ENCODE data around the gene P2RX3. TPM values are rescaled to one million over a fixed set of nuclear protein-coding genes. Genes with fewer than 3 reads are reported as not detected.

The P2RX3 gene
- total RNA-seq, 4 donors from 2014 or later = 0.34 TPM; not detected in 3

GRCh38 chr11:57323167-57323854, 14.8 kb upstream of the P2RX3 start:
- TF ChIP-seq CTCF (IDR thresholded peaks at IDR 0.05; ENCODE audit: low read depth) = no peak

GRCh38 chr11:57323855-57324153, 14.3 kb upstream of the P2RX3 start:
- no peak for TF ChIP-seq CTCF (IDR thresholded peaks at IDR 0.05; ENCODE audit: low read depth)

- TF ChIP-seq CTCF (IDR thresholded peaks at IDR 0.05; ENCODE audit: low read depth) = no peak
Measured at GRCh38 chr11:57324154-57324885, 13.8 kb upstream of the P2RX3 start.

- TF ChIP-seq CTCF (IDR thresholded peaks at IDR 0.05; ENCODE audit: low read depth) = no peak
Measured at GRCh38 chr11:57324886-57325734, 13.0 kb upstream of the P2RX3 start, which contains the start of gene TNKS1BP1. TSS of gene TNKS1BP1 (minus strand) at chr11:57324952. CDS start at chr11:57321885, 3,067 bp downstream.

- no peak for TF ChIP-seq CTCF (IDR thresholded peaks at IDR 0.05; ENCODE audit: low read depth)
Measured at GRCh38 chr11:57325735-57326048, 12.5 kb upstream of the P2RX3 start.

GRCh38 chr11:57327721-57328120, 10.4 kb upstream of the P2RX3 start:
- no peak for TF ChIP-seq CTCF (IDR thresholded peaks at IDR 0.05; ENCODE audit: low read depth)

GRCh38 chr11:57330029-57330428, 8.1 kb upstream of the P2RX3 start:
- TF ChIP-seq CTCF (IDR thresholded peaks at IDR 0.05; ENCODE audit: low read depth) = no peak

Measured in subcutaneous adipose tissue (tissue), 4 donors.